ENCODE results near the gene CCNL1. TPM values are rescaled to one million over a fixed set of nuclear protein-coding genes. Genes with fewer than 3 reads are reported as not detected.
A peak's percentile ranks its signal among the peaks of the same experiment; 100 is the strongest.

Gene CCNL1
- total RNA-seq, 1 donor from 2014 or later = 99.9 TPM

DNA sequence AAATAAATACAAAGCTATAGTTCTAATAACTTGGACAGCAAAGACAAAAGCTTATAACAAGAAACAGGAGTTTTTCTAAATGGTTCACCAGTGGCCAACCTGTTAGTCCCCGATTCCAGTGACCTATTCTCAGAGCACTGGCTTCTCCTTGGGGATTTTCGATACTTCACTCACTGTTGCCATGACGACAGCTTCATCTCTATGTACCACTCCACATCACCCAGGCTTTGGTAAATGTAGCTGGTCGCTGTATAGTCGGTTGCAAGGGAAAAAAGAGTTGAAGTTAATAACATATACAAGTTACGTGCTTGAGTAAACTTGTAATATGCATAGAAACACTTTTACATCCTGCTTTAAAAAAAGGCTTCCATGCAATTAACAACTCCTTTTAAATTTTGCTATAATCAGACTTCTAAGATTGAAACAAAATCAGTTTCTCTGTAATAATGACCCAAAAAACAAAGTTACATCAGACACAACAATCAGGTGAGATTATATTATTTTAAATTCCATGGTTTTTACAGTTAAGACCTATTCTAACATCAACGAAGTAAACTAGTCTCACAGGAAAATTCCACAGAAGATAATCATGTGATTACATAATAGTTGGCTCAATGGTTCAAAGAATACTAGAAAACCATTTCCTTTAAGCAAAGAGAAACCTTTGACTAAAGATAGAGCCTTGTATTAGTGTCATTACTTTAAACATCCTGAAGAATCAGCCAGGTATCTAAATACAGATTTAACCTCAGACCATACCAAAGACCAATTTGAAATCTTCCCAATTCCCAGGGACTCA, 2.9 kb downstream of the CCNL1 start:
- no peak for DNase-seq (ENCODE audit: low read depth)
- Histone ChIP-seq H3K27me3 (ENCODE audit: control insufficient read depth, insufficient read depth, low read length) (no peaks in the 10 kb centered on the region), H3K4me3 (ENCODE audit: low read depth, low read length) (peak overlapping the region; percentile 98), H3K36me3 (ENCODE audit: control insufficient read depth, insufficient read depth, low read length) (no peaks in the 10 kb centered on the region)
- no peak for TF ChIP-seq CTCF (IDR thresholded peaks at IDR 0.05; ENCODE audit: insufficient read depth, low read length, poor library complexity, severe bottlenecking)

DNA sequence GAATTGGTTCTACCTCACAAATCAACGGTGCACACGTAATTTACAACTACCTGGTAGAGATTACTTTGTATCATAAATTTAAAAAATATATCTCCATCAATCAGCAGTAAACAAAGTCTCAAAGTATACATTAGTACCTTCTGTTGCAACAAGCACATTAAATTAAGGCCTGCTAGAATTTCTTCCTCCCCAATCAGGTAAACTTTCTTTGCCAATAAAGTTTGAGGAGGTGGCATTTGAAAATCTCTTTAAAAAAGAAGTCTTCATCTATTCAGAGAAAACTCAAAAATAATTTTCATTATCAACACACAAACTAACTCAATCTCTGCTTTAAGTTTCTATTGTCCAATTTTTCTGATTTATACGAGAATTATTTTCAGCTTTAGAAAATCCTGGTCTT, 4.4 kb downstream of the CCNL1 start:
- TF ChIP-seq CTCF (IDR thresholded peaks at IDR 0.05; ENCODE audit: insufficient read depth, low read length, poor library complexity, severe bottlenecking) = no peak

DNA sequence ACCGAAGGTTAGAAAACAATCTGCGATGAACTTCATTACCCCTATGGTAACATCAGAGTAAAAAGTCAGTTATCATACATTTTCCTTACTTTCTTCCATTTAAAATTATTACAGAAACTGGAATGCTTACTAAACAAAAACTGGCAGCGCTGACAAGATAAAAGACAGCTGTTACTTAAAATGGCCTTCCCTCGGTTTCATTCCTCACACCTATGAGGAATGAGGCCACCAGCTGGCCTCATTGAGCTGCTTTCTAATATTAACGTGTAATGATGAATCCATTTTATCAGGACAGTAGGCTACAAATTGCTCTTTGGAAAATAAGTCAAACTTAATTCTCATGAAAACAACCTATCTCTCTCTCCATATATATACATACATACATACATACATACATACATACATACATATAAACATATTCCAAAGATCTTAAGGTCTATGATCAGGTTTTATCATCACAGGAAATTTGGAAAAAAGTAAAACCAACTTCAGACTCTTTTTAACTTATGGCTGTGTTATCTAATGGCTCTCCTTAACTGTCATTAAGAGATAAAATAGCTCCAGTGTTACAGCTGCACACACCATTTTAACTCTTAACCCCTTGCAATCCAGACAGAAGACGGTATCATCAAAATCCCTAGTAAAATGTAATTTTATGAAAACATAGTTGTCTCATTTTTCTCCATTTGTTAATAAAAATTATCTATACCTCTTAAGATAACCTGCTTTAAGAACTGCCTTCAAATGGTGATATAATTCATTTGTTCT, 5.2 kb downstream of the CCNL1 start:
- DNase-seq (ENCODE audit: low read depth) = no peak
- Histone ChIP-seq H3K4me3 (ENCODE audit: low read depth, low read length) (no peak overlapping the region), H3K27me3 (ENCODE audit: control insufficient read depth, insufficient read depth, low read length) (no peaks in the 10 kb centered on the region), H3K36me3 (ENCODE audit: control insufficient read depth, insufficient read depth, low read length) (no peaks in the 10 kb centered on the region)
- no peak for TF ChIP-seq CTCF (IDR thresholded peaks at IDR 0.05; ENCODE audit: insufficient read depth, low read length, poor library complexity, severe bottlenecking)

More for the DNA sequence above, 4.4 kb downstream of the CCNL1 start:
- Histone ChIP-seq H3K36me3 (ENCODE audit: control insufficient read depth, insufficient read depth, low read length) (no peaks in the 10 kb centered on the region), H3K27me3 (ENCODE audit: control insufficient read depth, insufficient read depth, low read length) (no peaks in the 10 kb centered on the region), H3K4me3 (ENCODE audit: low read depth, low read length) (no peak overlapping the region)
- DNase-seq (ENCODE audit: low read depth) = no peak

DNA sequence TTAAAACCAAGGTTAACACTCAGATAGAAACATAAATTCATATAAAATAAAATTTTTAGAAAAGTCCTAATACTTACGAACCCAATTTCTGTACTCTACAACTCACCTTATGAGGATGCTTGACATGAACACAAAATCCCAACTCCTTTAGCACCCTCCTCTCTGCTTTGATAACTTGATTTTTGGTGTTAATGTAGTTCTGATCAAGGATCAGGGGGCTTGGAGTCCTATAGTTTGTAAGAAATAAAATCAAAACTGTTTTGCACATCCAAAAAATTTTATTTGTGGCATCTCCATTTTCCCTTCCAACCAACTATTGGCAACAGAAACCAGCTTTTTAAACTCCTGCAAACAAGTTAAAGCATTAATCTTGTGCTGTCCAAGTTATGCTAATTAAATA, 7.0 kb downstream of the CCNL1 start:
- Histone ChIP-seq H3K4me3 (ENCODE audit: low read depth, low read length) (no peak overlapping the region), H3K27me3 (ENCODE audit: control insufficient read depth, insufficient read depth, low read length) (no peaks in the 10 kb centered on the region), H3K36me3 (ENCODE audit: control insufficient read depth, insufficient read depth, low read length) (peaks cover 2% of the 10 kb centered on the region)
- no peak for TF ChIP-seq CTCF (IDR thresholded peaks at IDR 0.05; ENCODE audit: insufficient read depth, low read length, poor library complexity, severe bottlenecking)
- no peak for DNase-seq (ENCODE audit: low read depth)

GRCh38 chr3:157152438-157152837, 7.5 kb downstream of the CCNL1 start:
- Histone ChIP-seq H3K36me3 (ENCODE audit: control insufficient read depth, insufficient read depth, low read length) (peaks cover 2% of the 10 kb centered on the region), H3K4me3 (ENCODE audit: low read depth, low read length) (no peak overlapping the region), H3K27me3 (ENCODE audit: control insufficient read depth, insufficient read depth, low read length) (no peaks in the 10 kb centered on the region)
- no peak for TF ChIP-seq CTCF (IDR thresholded peaks at IDR 0.05; ENCODE audit: insufficient read depth, low read length, poor library complexity, severe bottlenecking)
- no peak for DNase-seq (ENCODE audit: low read depth)

Data from kidney epithelial cell (primary cell).